Measurements from ENCODE around the gene CABLES1.
"Not testable (repeated sequence)": the region's sequence is repeated elsewhere in the genome, so short reads cannot be mapped to it uniquely, and the experiment has no call there.

The CABLES1 gene

GRCh38 chr18:23151414-23152099 is 16.3 kb downstream of the CABLES1 start:
- H3K9me3 ChIP-seq (ENCODE audit: control insufficient read depth in 2 of 2, low read length in 2 of 2): no peaks in the 10 kb centered on the region
- no peaks in the 10 kb centered on the region for H3K4me1 ChIP-seq (ENCODE audit: control insufficient read depth in 2 of 2, insufficient read depth in 2 of 2, low read length in 2 of 2)
- no peak overlapping the region for H3K9ac ChIP-seq (ENCODE audit: low read depth in 1 of 2, low read length in 2 of 2)
- H3K27ac ChIP-seq (ENCODE audit: low read depth in 2 of 2, low read length in 2 of 2): no peak overlapping the region
- no peak overlapping the region for H3K4me3 ChIP-seq (ENCODE audit: low read length in 2 of 2)
- no peaks in the 10 kb centered on the region for H3K36me3 ChIP-seq (ENCODE audit: control insufficient read depth in 2 of 2, insufficient read depth in 2 of 2, low read length in 2 of 2)
- no peaks in the 10 kb centered on the region for H3K27me3 ChIP-seq (ENCODE audit: control insufficient read depth in 2 of 2, insufficient read depth in 2 of 2, low read length in 2 of 2)

DNA sequence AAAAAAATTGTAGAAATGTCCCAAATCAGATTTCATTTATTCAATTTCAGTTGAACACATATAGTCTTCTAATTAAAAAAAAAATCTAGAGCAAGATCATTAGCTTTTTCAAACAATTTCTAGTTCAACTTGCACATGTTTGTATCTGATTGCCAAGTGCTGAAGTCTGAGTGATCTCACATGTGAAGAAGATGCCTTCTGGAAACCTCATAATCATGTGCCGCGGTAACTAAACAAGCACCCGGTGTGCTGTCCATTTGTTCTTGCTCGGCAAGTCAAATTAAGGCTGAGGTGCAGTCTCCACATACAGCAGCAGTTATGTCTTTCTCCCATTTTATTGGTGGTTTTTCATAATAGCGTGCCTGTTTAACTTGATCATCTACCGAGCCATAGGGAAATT is 18.7 kb downstream of the CABLES1 start:
- Histone ChIP-seq H3K9ac (ENCODE audit: low read depth in 1 of 2, low read length in 2 of 2) (no peak overlapping the region), H3K27ac (ENCODE audit: low read depth in 2 of 2, low read length in 2 of 2) (no peak overlapping the region), H3K4me1 (ENCODE audit: control insufficient read depth in 2 of 2, insufficient read depth in 2 of 2, low read length in 2 of 2) (peaks cover 0 to under 1% of the 10 kb centered on the region in 2 donors), H3K4me3 (ENCODE audit: low read length in 2 of 2) (no peak overlapping the region), H3K36me3 (ENCODE audit: control insufficient read depth in 2 of 2, insufficient read depth in 2 of 2, low read length in 2 of 2) (no peaks in the 10 kb centered on the region), H3K9me3 (ENCODE audit: control insufficient read depth in 2 of 2, low read length in 2 of 2) (no peaks in the 10 kb centered on the region), H3K27me3 (ENCODE audit: control insufficient read depth in 2 of 2, insufficient read depth in 2 of 2, low read length in 2 of 2) (no peaks in the 10 kb centered on the region)

DNA sequence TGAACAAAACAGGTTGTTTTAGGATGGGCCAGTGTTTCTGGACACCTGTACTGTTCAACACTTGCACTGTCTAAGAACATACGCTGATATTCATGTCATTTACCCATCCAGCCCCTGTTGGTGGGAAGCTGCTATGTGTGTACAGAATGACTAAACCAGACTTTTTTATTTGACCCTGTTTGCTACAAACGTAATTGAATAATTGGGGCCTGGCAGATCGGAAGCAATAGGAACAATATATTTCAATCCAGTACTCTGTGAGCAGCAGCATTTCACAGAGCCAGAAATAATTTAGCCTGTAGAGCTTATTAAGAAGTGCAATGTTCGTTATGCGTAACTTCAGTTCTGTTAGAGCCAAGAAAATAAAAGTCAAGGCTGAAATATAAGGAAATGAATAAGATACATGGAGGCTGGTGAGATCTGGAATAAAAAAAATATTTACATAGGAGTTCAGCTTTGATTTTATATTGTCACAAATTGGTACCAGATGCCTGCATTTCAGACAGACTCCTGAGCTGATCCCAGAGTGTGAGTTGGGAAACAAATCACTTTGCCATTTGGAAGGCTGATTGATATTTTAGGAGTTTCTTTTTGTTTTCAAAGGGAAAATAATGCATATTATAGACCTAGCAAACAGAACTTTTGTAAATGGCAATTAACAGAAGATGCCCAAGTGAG is 19.7 kb downstream of the CABLES1 start:
- H3K27ac ChIP-seq (ENCODE audit: low read depth in 2 of 2, low read length in 2 of 2): no peak overlapping the region
- H3K4me3 ChIP-seq (ENCODE audit: low read length in 2 of 2): no peak overlapping the region
- H3K4me1 ChIP-seq (ENCODE audit: control insufficient read depth in 2 of 2, insufficient read depth in 2 of 2, low read length in 2 of 2): peaks cover 0 to 4% of the 10 kb centered on the region in 2 donors
- no peak overlapping the region for H3K9ac ChIP-seq (ENCODE audit: low read depth in 1 of 2, low read length in 2 of 2)
- no peaks in the 10 kb centered on the region for H3K27me3 ChIP-seq (ENCODE audit: control insufficient read depth in 2 of 2, insufficient read depth in 2 of 2, low read length in 2 of 2)
- H3K9me3 ChIP-seq (ENCODE audit: control insufficient read depth in 2 of 2, low read length in 2 of 2): no peaks in the 10 kb centered on the region
- H3K36me3 ChIP-seq (ENCODE audit: control insufficient read depth in 2 of 2, insufficient read depth in 2 of 2, low read length in 2 of 2): no peaks in the 10 kb centered on the region

- Histone ChIP-seq H3K4me1 (ENCODE audit: control insufficient read depth in 2 of 2, insufficient read depth in 2 of 2, low read length in 2 of 2) (peaks cover 0 to 4% of the 10 kb centered on the region in 2 donors), H3K36me3 (ENCODE audit: control insufficient read depth in 2 of 2, insufficient read depth in 2 of 2, low read length in 2 of 2) (no peaks in the 10 kb centered on the region), H3K27me3 (ENCODE audit: control insufficient read depth in 2 of 2, insufficient read depth in 2 of 2, low read length in 2 of 2) (no peaks in the 10 kb centered on the region), H3K27ac (ENCODE audit: low read depth in 2 of 2, low read length in 2 of 2) (no peak overlapping the region), H3K9ac (ENCODE audit: low read depth in 1 of 2, low read length in 2 of 2) (no peak overlapping the region), H3K9me3 (ENCODE audit: control insufficient read depth in 2 of 2, low read length in 2 of 2) (no peaks in the 10 kb centered on the region), H3K4me3 (ENCODE audit: low read length in 2 of 2) (no peak overlapping the region)
Observed at GRCh38 chr18:23155537-23155936, 20.3 kb downstream of the CABLES1 start.

DNA sequence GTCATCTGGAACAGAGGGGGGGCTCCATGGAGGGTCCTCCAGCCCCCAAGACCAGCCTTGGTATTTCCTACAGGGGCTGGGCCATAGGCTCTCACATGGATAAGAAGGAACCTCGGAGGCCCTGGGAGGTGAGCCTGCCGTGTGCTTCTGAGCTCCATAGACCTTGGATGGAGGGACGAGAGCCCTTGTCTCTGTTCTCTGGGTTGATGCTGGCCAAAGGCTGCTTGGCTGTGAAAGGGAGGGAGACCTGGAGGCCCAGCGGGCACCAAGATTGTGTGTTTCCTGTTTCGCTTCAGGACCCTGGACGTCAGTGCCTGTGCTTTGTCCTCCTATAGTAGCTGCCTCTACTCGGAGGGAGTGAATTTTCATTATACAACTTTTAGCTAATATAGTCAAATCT is 20.8 kb downstream of the CABLES1 start:
- no peak overlapping the region for H3K9ac ChIP-seq (ENCODE audit: low read depth in 1 of 2, low read length in 2 of 2)
- no peaks in the 10 kb centered on the region for H3K27me3 ChIP-seq (ENCODE audit: control insufficient read depth in 2 of 2, insufficient read depth in 2 of 2, low read length in 2 of 2)
- H3K4me3 ChIP-seq (ENCODE audit: low read length in 2 of 2): no peak overlapping the region
- H3K4me1 ChIP-seq (ENCODE audit: control insufficient read depth in 2 of 2, insufficient read depth in 2 of 2, low read length in 2 of 2): peaks cover 0 to 4% of the 10 kb centered on the region in 2 donors
- no peak overlapping the region for H3K27ac ChIP-seq (ENCODE audit: low read depth in 2 of 2, low read length in 2 of 2)
- H3K9me3 ChIP-seq (ENCODE audit: control insufficient read depth in 2 of 2, low read length in 2 of 2): no peaks in the 10 kb centered on the region
- no peaks in the 10 kb centered on the region for H3K36me3 ChIP-seq (ENCODE audit: control insufficient read depth in 2 of 2, insufficient read depth in 2 of 2, low read length in 2 of 2)

DNA sequence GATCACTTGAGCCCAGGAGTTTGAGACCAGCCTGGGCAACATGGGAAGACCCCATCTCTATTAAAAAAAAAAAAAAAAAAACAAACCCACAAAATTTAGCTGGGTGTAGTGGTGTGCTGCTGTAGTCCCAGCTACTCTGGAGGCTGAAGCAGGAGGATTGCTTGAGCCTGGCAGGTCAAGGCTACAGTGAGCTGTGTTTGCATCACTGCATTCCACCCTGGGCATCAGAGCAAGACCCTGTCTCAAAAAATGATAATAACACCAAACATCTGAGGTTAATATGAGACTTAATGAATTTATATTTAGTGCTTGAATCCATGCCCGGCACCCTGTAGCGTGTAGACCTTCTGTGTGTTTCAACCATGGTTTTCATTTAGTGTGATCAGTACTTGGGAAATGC is 22.8 kb downstream of the CABLES1 start:
- Histone ChIP-seq H3K9me3 (ENCODE audit: control insufficient read depth in 2 of 2, low read length in 2 of 2) (no peaks in the 10 kb centered on the region), H3K27ac (ENCODE audit: low read depth in 2 of 2, low read length in 2 of 2) (no peak overlapping the region), H3K36me3 (ENCODE audit: control insufficient read depth in 2 of 2, insufficient read depth in 2 of 2, low read length in 2 of 2) (no peaks in the 10 kb centered on the region), H3K9ac (ENCODE audit: low read depth in 1 of 2, low read length in 2 of 2) (no peak overlapping the region), H3K4me3 (ENCODE audit: low read length in 2 of 2) (no peak overlapping the region), H3K4me1 (ENCODE audit: control insufficient read depth in 2 of 2, insufficient read depth in 2 of 2, low read length in 2 of 2) (peaks cover 0 to 4% of the 10 kb centered on the region in 2 donors), H3K27me3 (ENCODE audit: control insufficient read depth in 2 of 2, insufficient read depth in 2 of 2, low read length in 2 of 2) (no peaks in the 10 kb centered on the region)

- H3K9me3 ChIP-seq (ENCODE audit: control insufficient read depth in 2 of 2, low read length in 2 of 2); H3K27ac ChIP-seq (ENCODE audit: low read depth in 2 of 2, low read length in 2 of 2); H3K27me3 ChIP-seq (ENCODE audit: control insufficient read depth in 2 of 2, insufficient read depth in 2 of 2, low read length in 2 of 2); H3K4me3 ChIP-seq (ENCODE audit: low read length in 2 of 2); H3K36me3 ChIP-seq (ENCODE audit: control insufficient read depth in 2 of 2, insufficient read depth in 2 of 2, low read length in 2 of 2); H3K4me1 ChIP-seq (ENCODE audit: control insufficient read depth in 2 of 2, insufficient read depth in 2 of 2, low read length in 2 of 2); H3K9ac ChIP-seq (ENCODE audit: low read depth in 1 of 2, low read length in 2 of 2): not testable (repeated sequence)
Observed at GRCh38 chr18:23158884-23159283, 23.6 kb downstream of the CABLES1 start.

DNA sequence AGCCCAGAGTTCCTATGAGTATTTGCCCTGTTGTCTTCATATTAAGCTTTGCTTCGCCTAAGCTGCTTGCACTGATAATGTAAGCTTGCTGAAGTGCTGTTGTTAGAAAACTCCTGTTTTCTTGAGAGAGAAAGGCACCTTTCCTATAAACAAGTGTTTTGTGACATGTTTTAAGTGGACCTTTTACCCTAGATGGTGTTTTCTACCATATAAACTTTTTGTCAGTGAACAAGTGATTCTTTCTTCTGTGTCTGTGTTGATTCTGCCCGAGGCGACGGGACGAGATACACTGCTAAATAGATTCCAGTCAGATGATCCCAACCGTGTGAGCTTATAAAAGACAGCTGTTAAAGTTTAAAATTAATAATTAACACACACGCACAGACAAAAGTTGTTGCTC is 24.1 kb downstream of the CABLES1 start:
- Histone ChIP-seq H3K27ac (ENCODE audit: low read depth in 2 of 2, low read length in 2 of 2) (no peak overlapping the region), H3K4me1 (ENCODE audit: control insufficient read depth in 2 of 2, insufficient read depth in 2 of 2, low read length in 2 of 2) (peaks cover 0 to 4% of the 10 kb centered on the region in 2 donors), H3K9ac (ENCODE audit: low read depth in 1 of 2, low read length in 2 of 2) (no peak overlapping the region)

DNA sequence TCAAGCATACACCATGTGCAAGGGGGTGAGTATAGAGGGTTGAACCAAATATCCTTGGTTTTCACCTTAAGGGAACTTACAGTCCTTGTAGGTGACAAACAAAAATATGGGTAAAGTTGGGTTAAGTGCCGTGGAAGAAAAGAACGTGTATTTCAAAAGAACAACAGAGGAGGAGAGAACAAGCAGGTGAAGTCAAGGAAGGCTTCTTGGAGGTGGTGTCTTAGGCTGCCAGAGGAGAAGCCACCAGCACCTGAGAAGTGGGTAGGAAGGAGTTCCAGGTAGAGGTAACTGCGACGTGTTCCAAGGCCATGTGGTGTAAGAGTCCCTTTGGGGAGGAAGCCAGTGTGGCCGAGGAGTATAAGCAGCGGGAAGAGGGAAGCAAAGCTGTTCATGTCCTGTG is 27.2 kb downstream of the CABLES1 start:
- Histone ChIP-seq H3K27ac (ENCODE audit: low read depth in 2 of 2, low read length in 2 of 2) (no peak overlapping the region), H3K27me3 (ENCODE audit: control insufficient read depth in 2 of 2, insufficient read depth in 2 of 2, low read length in 2 of 2) (no peaks in the 10 kb centered on the region), H3K4me1 (ENCODE audit: control insufficient read depth in 2 of 2, insufficient read depth in 2 of 2, low read length in 2 of 2) (peaks cover 0 to 4% of the 10 kb centered on the region in 2 donors), H3K4me3 (ENCODE audit: low read length in 2 of 2) (no peak overlapping the region), H3K9ac (ENCODE audit: low read depth in 1 of 2, low read length in 2 of 2) (no peak overlapping the region), H3K9me3 (ENCODE audit: control insufficient read depth in 2 of 2, low read length in 2 of 2) (no peaks in the 10 kb centered on the region), H3K36me3 (ENCODE audit: control insufficient read depth in 2 of 2, insufficient read depth in 2 of 2, low read length in 2 of 2) (no peaks in the 10 kb centered on the region)

More for the DNA sequence above, 24.1 kb downstream of the CABLES1 start:
- Histone ChIP-seq H3K4me3 (ENCODE audit: low read length in 2 of 2) (no peak overlapping the region), H3K36me3 (ENCODE audit: control insufficient read depth in 2 of 2, insufficient read depth in 2 of 2, low read length in 2 of 2) (no peaks in the 10 kb centered on the region), H3K27me3 (ENCODE audit: control insufficient read depth in 2 of 2, insufficient read depth in 2 of 2, low read length in 2 of 2) (no peaks in the 10 kb centered on the region), H3K9me3 (ENCODE audit: control insufficient read depth in 2 of 2, low read length in 2 of 2) (no peaks in the 10 kb centered on the region)

DNA sequence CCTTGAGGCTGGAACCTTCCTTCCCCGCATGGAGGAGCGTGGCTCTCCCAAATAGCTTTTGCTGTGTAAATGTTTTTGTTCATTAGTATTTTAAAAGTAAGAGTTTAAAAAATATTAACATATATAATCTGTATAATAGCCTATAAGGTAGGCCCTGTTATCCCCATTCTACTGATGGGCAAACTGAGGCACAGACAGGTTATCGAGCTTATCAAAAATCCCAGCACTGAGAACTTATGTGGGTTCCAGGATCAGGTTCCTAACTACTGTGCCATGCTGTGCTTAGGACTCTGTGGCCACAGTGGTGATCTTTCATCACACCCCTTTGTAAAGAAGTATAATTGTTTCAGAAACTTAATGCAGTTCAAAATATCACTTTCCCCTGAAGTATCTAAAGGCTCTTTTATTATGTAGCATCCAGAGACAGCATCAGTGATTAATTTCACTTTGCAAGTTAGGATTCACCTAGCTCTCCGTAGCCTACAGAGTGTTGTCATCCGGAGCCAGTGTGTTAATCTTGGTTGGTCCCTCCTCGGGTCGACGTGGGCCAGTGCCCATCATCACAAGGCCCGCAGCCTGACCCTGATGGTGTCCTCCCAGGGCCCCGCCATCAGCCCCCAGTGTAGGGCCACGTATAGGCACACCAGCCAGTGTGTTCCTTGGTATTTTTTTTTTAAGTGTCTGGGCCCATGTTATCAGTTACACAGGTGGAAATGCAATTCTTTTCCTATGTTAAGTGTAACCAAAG is 28.7 kb downstream of the CABLES1 start:
- Histone ChIP-seq H3K27ac (ENCODE audit: low read depth in 2 of 2, low read length in 2 of 2) (no peak overlapping the region), H3K36me3 (ENCODE audit: control insufficient read depth in 2 of 2, insufficient read depth in 2 of 2, low read length in 2 of 2) (no peaks in the 10 kb centered on the region), H3K9me3 (ENCODE audit: control insufficient read depth in 2 of 2, low read length in 2 of 2) (no peaks in the 10 kb centered on the region), H3K4me3 (ENCODE audit: low read length in 2 of 2) (no peak overlapping the region), H3K4me1 (ENCODE audit: control insufficient read depth in 2 of 2, insufficient read depth in 2 of 2, low read length in 2 of 2) (peaks cover 0 to 4% of the 10 kb centered on the region in 2 donors), H3K9ac (ENCODE audit: low read depth in 1 of 2, low read length in 2 of 2) (no peak overlapping the region), H3K27me3 (ENCODE audit: control insufficient read depth in 2 of 2, insufficient read depth in 2 of 2, low read length in 2 of 2) (no peaks in the 10 kb centered on the region)

All from mucosa of rectum (tissue), 2 donors.